GM23338 (cell line): ENCODE results near the gene ZNF282. TPM values are rescaled to one million over a fixed set of nuclear protein-coding genes. Genes with fewer than 3 reads are reported as not detected.

Source experiments
- ATAC-seq: fragments of 200-7000 bp; cut with Tn5 transposase; 3 replicates; pipeline ENCODE4 v1.9.1; 2020
- DNase-seq: peaks from one replicate; pipeline ENCODE4 v3.0.0-alpha.2; 2015; ENCODE audit warnings: low spot score
- H2AFZ ChIP-seq: fragments of 200-600 bp; sonication (generic); 2 replicates; pipeline ENCODE4 v1.8.0; 2016; ENCODE audit warnings: antibody characterized with exemption, mild to moderate bottlenecking, moderate library complexity
- H3F3A ChIP-seq: fragments of 200-600 bp; sonication (generic); replicated peaks from 2 replicates; pipeline ENCODE4 v1.8.0; 2017; ENCODE audit warnings: antibody characterized with exemption, mixed run types, low read depth
- H3K27ac ChIP-seq: fragments of 200-600 bp; sonication (generic); 2 replicates; pipeline ENCODE4 v1.6.1; 2016; ENCODE audit warnings: low read depth
- H3K27me3 ChIP-seq: fragments of 200-600 bp; sonication (generic); 2 replicates; pipeline ENCODE4 v1.8.0; 2016; ENCODE audit warnings: mild to moderate bottlenecking, mixed run types, moderate library complexity; ENCODE audit not compliant: insufficient read depth
- H3K36me3 ChIP-seq: fragments of 200-600 bp; sonication (generic); 2 replicates; pipeline ENCODE4 v1.8.0; 2016; ENCODE audit warnings: mild to moderate bottlenecking; ENCODE audit not compliant: insufficient read depth
- H3K4me1 ChIP-seq: fragments of 200-600 bp; sonication (generic); 2 replicates; pipeline ENCODE4 v1.8.0; 2016; ENCODE audit warnings: mild to moderate bottlenecking, moderate library complexity; ENCODE audit not compliant: insufficient read depth
- H3K4me2 ChIP-seq: fragments of 200-600 bp; sonication (generic); 2 replicates; pipeline ENCODE4 v1.7.1; 2017; ENCODE audit warnings: mixed run types
- H3K4me3 ChIP-seq: fragments of 200-600 bp; sonication (generic); 2 replicates; pipeline ENCODE4 v1.6.1; 2016; ENCODE audit warnings: mixed run types
- H3K79me2 ChIP-seq: fragments of 200-600 bp; sonication (generic); replicated peaks from 2 replicates; pipeline ENCODE4 v1.8.0; 2017; ENCODE audit warnings: mild to moderate bottlenecking; ENCODE audit not compliant: insufficient read depth
- H3K9me2 ChIP-seq: fragments of 200-600 bp; sonication (generic); 2 replicates; pipeline ENCODE4 v1.8.0; 2017; ENCODE audit not compliant: insufficient read depth
- H4K20me1 ChIP-seq: fragments of 200-600 bp; sonication (generic); replicated peaks from 2 replicates; pipeline ENCODE4 v1.8.0; 2017; ENCODE audit warnings: mild to moderate bottlenecking; ENCODE audit not compliant: insufficient read depth
- H3K27ac Mint-ChIP-seq: 2 replicates; pipeline ENCODE4 v1.8.0; 2020; ENCODE audit warnings: inconsistent platforms, mild to moderate bottlenecking, moderate library complexity, mixed read lengths
- H3K27me3 Mint-ChIP-seq: 3 replicates; pipeline ENCODE4 v1.8.0; 2022; ENCODE audit warnings: low read depth, mild to moderate bottlenecking, moderate library complexity, mixed read lengths, inconsistent platforms; ENCODE audit not compliant: insufficient read depth, poor library complexity
- H3K36me3 Mint-ChIP-seq: 3 replicates; pipeline ENCODE4 v1.8.0; 2021; ENCODE audit warnings: low read depth, mild to moderate bottlenecking, inconsistent platforms, moderate library complexity, mixed read lengths
- H3K4me1 Mint-ChIP-seq: 3 replicates; pipeline ENCODE4 v1.8.0; 2020; ENCODE audit warnings: mild to moderate bottlenecking, inconsistent platforms, mixed read lengths
- H3K4me3 Mint-ChIP-seq: 3 replicates; pipeline ENCODE4 v1.8.0; 2021; ENCODE audit warnings: moderate library complexity, mild to moderate bottlenecking, inconsistent platforms, mixed read lengths
- H3K9me3 Mint-ChIP-seq: 3 replicates; pipeline ENCODE4 v1.8.0; 2020; ENCODE audit warnings: moderate library complexity, mild to moderate bottlenecking, inconsistent platforms, mixed read lengths
- CREB1 ChIP-seq: fragments of 250-450 bp; sonication (Bioruptor Pico); IDR thresholded peaks from 2 replicates; pipeline ENCODE4 v1.5.0; 2020; ENCODE audit warnings: low read depth, mild to moderate bottlenecking, moderate library complexity
- EZH2 ChIP-seq: fragments of 200-600 bp; sonication (generic); IDR thresholded peaks from one replicate; pipeline ENCODE4 v1.8.0; 2017; ENCODE audit warnings: antibody characterized with exemption, mild to moderate bottlenecking, low read depth; ENCODE audit not compliant: unreplicated experiment
- EZH2phosphoT487 ChIP-seq: fragments of 200-600 bp; sonication (generic); IDR thresholded peaks from one replicate; pipeline ENCODE4 v1.8.1; 2018; ENCODE audit warnings: antibody characterized with exemption; ENCODE audit not compliant: unreplicated experiment
- JUNB ChIP-seq: IDR thresholded peaks from one replicate; pipeline ENCODE4 v1.6.1; 2016; ENCODE audit warnings: antibody characterized with exemption; ENCODE audit not compliant: unreplicated experiment
- POLR2AphosphoS5 ChIP-seq: IDR thresholded peaks from 2 replicates; pipeline ENCODE4 v1.6.1; 2016; ENCODE audit warnings: antibody characterized with exemption, low read depth
- REST ChIP-seq: IDR thresholded peaks from one replicate; pipeline ENCODE4 v1.6.1; 2018; ENCODE audit warnings: antibody characterized with exemption; ENCODE audit not compliant: unreplicated experiment
- ZNF114 ChIP-seq: fragments of 250-450 bp; sonication (Bioruptor Pico); IDR thresholded peaks from 2 replicates; pipeline ENCODE4 v1.5.0; 2020; ENCODE audit warnings: mild to moderate bottlenecking, moderate library complexity
- polyA plus RNA-seq: library from polyadenylated mRNA; unstranded; fragments of >200 nt; fragmentation: Nextera tagmentation; extraction: Ambion mirVana; gene quantifications from 2 replicates; pipeline ENCODE4 v1.2.1, GENCODE V29; 2016
- total RNA-seq: library from RNA; depleted of rRNA; stranded (reverse); fragments of >200 nt; shearing (Covaris generic); gene quantifications from 2 replicates; pipeline ENCODE4 v1.2.3, GENCODE V29; 2014
- TF ChIP-seq, protein P1 (sequence below), 2 experiments: fragments of 200-600 bp in 1 of 2; sonication (generic) in 1 of 2; conservative IDR thresholded peaks; 2 replicates each; pipeline versions ENCODE4 v1.5.1 to v1.6.1; 2016 to 2017; ENCODE audit warnings: antibody characterized with exemption in 2 of 2, low read depth in 2 of 2, mild to moderate bottlenecking in 2 of 2, moderate library complexity in 1 of 2
- TF ChIP-seq, protein P2 (sequence below): fragments of 250-450 bp; sonication (Bioruptor Pico); IDR thresholded peaks from 2 replicates; pipeline ENCODE4 v1.5.0; 2020; ENCODE audit warnings: mild to moderate bottlenecking, moderate library complexity

Gene ZNF282
- total and polyA plus RNA-seq, 2 experiments from 2014 or later, result 7.2 to 36.3 TPM

- Histone ChIP-seq H3K27me3 (no peaks in the 10 kb centered on the region), H3K9me2 (no peaks in the 10 kb centered on the region), H3K27ac (no peak overlapping the region), H3F3A (no peaks in the 10 kb centered on the region), H3K36me3 (peaks cover 35% of the 10 kb centered on the region), H3K4me3 (no peak overlapping the region), H3K4me2 (no peak overlapping the region), H3K4me1 (no peaks in the 10 kb centered on the region), H2AFZ (no peak overlapping the region), H3K79me2 (no peaks in the 10 kb centered on the region), H4K20me1 (peaks cover 15% of the 10 kb centered on the region)
- H3K4me1 Mint-ChIP-seq, result peaks cover 13% of the 10 kb centered on the region; the same call in 2 of the 3 replicates
- no peak overlapping the region for H3K27ac Mint-ChIP-seq
- H3K27me3 Mint-ChIP-seq, result peaks cover 5% of the 10 kb centered on the region
- TF ChIP-seq REST, result no peak
- no peak for TF ChIP-seq ZNF114
- no peak for TF ChIP-seq POLR2AphosphoS5
- TF ChIP-seq CREB1 (CRISPR knock-in tag), result no peak
- no peak for TF ChIP-seq JUNB
- H3K36me3 Mint-ChIP-seq, result peaks cover 85% of the 10 kb centered on the region
- DNase-seq, result no peak
- ATAC-seq, result no peak
- no peak overlapping the region for H3K4me3 Mint-ChIP-seq
- H3K9me3 Mint-ChIP-seq, result no peaks in the 10 kb centered on the region
These were observed 21.1 kb downstream of the ZNF282 start for GRCh38 chr7:149216402-149216801.

DNA sequence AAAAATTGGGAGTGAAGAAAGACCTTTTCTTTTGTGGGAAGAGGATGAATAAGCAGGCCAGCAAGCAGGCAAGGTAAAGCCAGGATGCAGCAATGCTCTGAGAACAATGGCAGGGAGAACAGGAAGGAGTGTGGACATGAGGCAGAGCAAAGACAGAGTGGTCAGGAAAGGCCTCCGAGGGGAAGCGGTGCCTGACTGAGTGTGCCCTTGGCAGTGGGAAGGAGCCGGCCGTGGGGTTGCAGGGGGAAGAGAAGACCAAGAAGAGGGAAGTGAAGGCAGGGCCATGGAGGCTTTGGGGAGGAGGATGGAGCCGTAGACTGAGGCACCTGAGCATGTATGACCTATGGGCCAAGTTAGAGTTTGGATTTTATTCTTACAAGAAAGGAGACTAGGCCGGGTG, 22.2 kb downstream of the ZNF282 start:
- Histone ChIP-seq H3K4me1 (no peaks in the 10 kb centered on the region), H3K4me2 (no peak overlapping the region), H3F3A (no peaks in the 10 kb centered on the region), H3K4me3 (no peak overlapping the region), H4K20me1 (peaks cover 10% of the 10 kb centered on the region), H3K79me2 (no peaks in the 10 kb centered on the region), H3K27me3 (no peaks in the 10 kb centered on the region), H3K36me3 (peaks cover 24% of the 10 kb centered on the region), H3K9me2 (no peaks in the 10 kb centered on the region), H2AFZ (no peak overlapping the region), H3K27ac (no peak overlapping the region)
- H3K9me3 Mint-ChIP-seq, result no peaks in the 10 kb centered on the region
- H3K4me1 Mint-ChIP-seq, result peaks cover 13% of the 10 kb centered on the region; the same call in 2 of the 3 replicates
- H3K27ac Mint-ChIP-seq, result no peak overlapping the region
- peaks cover 3% of the 10 kb centered on the region for H3K27me3 Mint-ChIP-seq
- H3K4me3 Mint-ChIP-seq, result no peak overlapping the region
- H3K36me3 Mint-ChIP-seq, result peaks cover 84% of the 10 kb centered on the region
- ATAC-seq (no peak), DNase-seq (no peak)
- TF ChIP-seq POLR2AphosphoS5 (no peak), CREB1 (CRISPR knock-in tag) (no peak), EZH2 (no peak), EZH2phosphoT487 (no peak)
- TF ChIP-seq, protein P1, sequence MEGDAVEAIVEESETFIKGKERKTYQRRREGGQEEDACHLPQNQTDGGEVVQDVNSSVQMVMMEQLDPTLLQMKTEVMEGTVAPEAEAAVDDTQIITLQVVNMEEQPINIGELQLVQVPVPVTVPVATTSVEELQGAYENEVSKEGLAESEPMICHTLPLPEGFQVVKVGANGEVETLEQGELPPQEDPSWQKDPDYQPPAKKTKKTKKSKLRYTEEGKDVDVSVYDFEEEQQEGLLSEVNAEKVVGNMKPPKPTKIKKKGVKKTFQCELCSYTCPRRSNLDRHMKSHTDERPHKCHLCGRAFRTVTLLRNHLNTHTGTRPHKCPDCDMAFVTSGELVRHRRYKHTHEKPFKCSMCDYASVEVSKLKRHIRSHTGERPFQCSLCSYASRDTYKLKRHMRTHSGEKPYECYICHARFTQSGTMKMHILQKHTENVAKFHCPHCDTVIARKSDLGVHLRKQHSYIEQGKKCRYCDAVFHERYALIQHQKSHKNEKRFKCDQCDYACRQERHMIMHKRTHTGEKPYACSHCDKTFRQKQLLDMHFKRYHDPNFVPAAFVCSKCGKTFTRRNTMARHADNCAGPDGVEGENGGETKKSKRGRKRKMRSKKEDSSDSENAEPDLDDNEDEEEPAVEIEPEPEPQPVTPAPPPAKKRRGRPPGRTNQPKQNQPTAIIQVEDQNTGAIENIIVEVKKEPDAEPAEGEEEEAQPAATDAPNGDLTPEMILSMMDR (conservative IDR thresholded peaks at IDR 0.05; ENCODE audit: low read depth in 2 of 2), result no peak
- TF ChIP-seq, protein P2, sequence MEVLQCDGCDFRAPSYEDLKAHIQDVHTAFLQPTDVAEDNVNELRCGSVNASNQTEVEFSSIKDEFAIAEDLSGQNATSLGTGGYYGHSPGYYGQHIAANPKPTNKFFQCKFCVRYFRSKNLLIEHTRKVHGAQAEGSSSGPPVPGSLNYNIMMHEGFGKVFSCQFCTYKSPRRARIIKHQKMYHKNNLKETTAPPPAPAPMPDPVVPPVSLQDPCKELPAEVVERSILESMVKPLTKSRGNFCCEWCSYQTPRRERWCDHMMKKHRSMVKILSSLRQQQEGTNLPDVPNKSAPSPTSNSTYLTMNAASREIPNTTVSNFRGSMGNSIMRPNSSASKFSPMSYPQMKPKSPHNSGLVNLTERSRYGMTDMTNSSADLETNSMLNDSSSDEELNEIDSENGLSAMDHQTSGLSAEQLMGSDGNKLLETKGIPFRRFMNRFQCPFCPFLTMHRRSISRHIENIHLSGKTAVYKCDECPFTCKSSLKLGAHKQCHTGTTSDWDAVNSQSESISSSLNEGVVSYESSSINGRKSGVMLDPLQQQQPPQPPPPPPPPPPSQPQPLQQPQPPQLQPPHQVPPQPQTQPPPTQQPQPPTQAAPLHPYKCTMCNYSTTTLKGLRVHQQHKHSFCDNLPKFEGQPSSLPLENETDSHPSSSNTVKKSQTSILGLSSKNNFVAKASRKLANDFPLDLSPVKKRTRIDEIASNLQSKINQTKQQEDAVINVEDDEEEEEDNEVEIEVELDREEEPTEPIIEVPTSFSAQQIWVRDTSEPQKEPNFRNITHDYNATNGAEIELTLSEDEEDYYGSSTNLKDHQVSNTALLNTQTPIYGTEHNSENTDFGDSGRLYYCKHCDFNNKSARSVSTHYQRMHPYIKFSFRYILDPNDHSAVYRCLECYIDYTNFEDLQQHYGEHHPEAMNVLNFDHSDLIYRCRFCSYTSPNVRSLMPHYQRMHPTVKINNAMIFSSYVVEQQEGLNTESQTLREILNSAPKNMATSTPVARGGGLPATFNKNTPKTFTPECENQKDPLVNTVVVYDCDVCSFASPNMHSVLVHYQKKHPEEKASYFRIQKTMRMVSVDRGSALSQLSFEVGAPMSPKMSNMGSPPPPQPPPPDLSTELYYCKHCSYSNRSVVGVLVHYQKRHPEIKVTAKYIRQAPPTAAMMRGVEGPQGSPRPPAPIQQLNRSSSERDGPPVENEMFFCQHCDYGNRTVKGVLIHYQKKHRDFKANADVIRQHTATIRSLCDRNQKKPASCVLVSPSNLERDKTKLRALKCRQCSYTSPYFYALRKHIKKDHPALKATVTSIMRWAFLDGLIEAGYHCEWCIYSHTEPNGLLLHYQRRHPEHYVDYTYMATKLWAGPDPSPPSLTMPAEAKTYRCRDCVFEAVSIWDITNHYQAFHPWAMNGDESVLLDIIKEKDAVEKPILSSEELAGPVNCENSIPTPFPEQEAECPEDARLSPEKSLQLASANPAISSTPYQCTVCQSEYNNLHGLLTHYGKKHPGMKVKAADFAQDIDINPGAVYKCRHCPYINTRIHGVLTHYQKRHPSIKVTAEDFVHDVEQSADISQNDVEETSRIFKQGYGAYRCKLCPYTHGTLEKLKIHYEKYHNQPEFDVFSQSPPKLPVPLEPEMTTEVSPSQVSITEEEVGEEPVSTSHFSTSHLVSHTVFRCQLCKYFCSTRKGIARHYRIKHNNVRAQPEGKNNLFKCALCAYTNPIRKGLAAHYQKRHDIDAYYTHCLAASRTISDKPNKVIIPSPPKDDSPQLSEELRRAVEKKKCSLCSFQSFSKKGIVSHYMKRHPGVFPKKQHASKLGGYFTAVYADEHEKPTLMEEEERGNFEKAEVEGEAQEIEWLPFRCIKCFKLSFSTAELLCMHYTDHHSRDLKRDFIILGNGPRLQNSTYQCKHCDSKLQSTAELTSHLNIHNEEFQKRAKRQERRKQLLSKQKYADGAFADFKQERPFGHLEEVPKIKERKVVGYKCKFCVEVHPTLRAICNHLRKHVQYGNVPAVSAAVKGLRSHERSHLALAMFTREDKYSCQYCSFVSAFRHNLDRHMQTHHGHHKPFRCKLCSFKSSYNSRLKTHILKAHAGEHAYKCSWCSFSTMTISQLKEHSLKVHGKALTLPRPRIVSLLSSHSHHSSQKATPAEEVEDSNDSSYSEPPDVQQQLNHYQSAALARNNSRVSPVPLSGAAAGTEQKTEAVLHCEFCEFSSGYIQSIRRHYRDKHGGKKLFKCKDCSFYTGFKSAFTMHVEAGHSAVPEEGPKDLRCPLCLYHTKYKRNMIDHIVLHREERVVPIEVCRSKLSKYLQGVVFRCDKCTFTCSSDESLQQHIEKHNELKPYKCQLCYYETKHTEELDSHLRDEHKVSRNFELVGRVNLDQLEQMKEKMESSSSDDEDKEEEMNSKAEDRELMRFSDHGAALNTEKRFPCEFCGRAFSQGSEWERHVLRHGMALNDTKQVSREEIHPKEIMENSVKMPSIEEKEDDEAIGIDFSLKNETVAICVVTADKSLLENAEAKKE (CRISPR knock-in tag), result no peak
